ENCODE results near the gene IFNA4. TPM values are rescaled to one million over a fixed set of nuclear protein-coding genes. Genes with fewer than 3 reads are reported as not detected.

Gene IFNA4
- total RNA-seq, 1 donor from 2014 or later, result not detected

GRCh38 chr9:21141427-21141882, 45.9 kb downstream of the IFNA4 start, which contains the start of gene IFNW1:
Gene IFNW1 (minus strand): TSS chr9:21141832. CDS start chr9:21141570, 262 bp downstream.
- no peaks in the 10 kb centered on the region for H3K9me3 ChIP-seq
- ATAC-seq, result no peak
- intact Hi-C loops (cut with DNase I), result no loop called here
- no peaks in the 10 kb centered on the region for H3K27me3 ChIP-seq (ENCODE audit: low read depth)
- TF ChIP-seq CTCF (IDR thresholded peaks at IDR 0.05), result no peak
- no peak within 1 kb of the TSS for H3K4me3 ChIP-seq
- no peaks in the 10 kb centered on the region for H3K36me3 ChIP-seq
- H3K27ac ChIP-seq, result no peak within 1 kb of the TSS
- H3K4me1 ChIP-seq, result no peaks in the 10 kb centered on the region
- no peak for DNase-seq

GRCh38 chr9:21137020-21137419, 50.4 kb downstream of the IFNA4 start:
- no peak overlapping the region for H3K4me3 ChIP-seq
- no peaks in the 10 kb centered on the region for H3K36me3 ChIP-seq
- TF ChIP-seq CTCF (IDR thresholded peaks at IDR 0.05), result no peak
- intact Hi-C loops (cut with DNase I), result no loop called here
- H3K27me3 ChIP-seq (ENCODE audit: low read depth), result no peaks in the 10 kb centered on the region
- DNase-seq, result no peak
- no peaks in the 10 kb centered on the region for H3K4me1 ChIP-seq
- no peak for ATAC-seq
- no peak overlapping the region for H3K27ac ChIP-seq
- H3K9me3 ChIP-seq, result no peaks in the 10 kb centered on the region

Other genes starting within 250 kb of the IFNA4 start
- gene HACD4, start 155.9 kb downstream of the IFNA4 start, total RNA-seq, result 13.5 TPM
- not detected for gene IFNB1, start 109.6 kb downstream of the IFNA4 start, total RNA-seq
- not detected for gene IFNW1, start 45.8 kb downstream of the IFNA4 start, total RNA-seq
- gene IFNA21, start 20.9 kb downstream of the IFNA4 start, total RNA-seq, result not detected
- not detected for gene IFNA7, start 14.6 kb upstream of the IFNA4 start, total RNA-seq
- gene IFNA10, start 19.6 kb upstream of the IFNA4 start, total RNA-seq, result not detected
- not detected for gene IFNA16, start 29.7 kb upstream of the IFNA4 start, total RNA-seq
- not detected for gene IFNA17, start 40.6 kb upstream of the IFNA4 start, total RNA-seq
- not detected for gene IFNA14, start 52.4 kb upstream of the IFNA4 start, total RNA-seq
- gene IFNA5, start 117.7 kb upstream of the IFNA4 start, total RNA-seq, result not detected
- gene KLHL9, start 147.8 kb upstream of the IFNA4 start, total RNA-seq, result 22.7 TPM
- not detected for gene IFNA6, start 163.3 kb upstream of the IFNA4 start, total RNA-seq
- gene IFNA13, start 180.5 kb upstream of the IFNA4 start, total RNA-seq, result 1.1 TPM
- not detected for gene IFNA2, start 197.8 kb upstream of the IFNA4 start, total RNA-seq
- not detected for gene IFNA8, start 221.5 kb upstream of the IFNA4 start, total RNA-seq

Measured in lower lobe of right lung (tissue), 2 donors.